Memory B cell (primary cell): Measurements from ENCODE around the gene FMNL2.
A peak's percentile ranks its signal among the peaks of the same experiment; 100 is the strongest.

Source experiments
- ATAC-seq: fragments of 150-1000 bp; cut with Tn5 transposase; 2 replicates; pipeline ENCODE4 v1.10.0; 2021; ENCODE audit warnings: low read depth, mild to moderate bottlenecking, moderate library complexity
- DNase-seq, 2 donors: peaks; one replicate each; pipeline ENCODE4 v3.0.0; 2022; ENCODE audit warnings: low spot score in 2 of 2
- H3K27ac Mint-ChIP-seq: one replicate; pipeline ENCODE4 v1.8.0; 2022; ENCODE audit warnings: mild to moderate bottlenecking, moderate library complexity, mixed read lengths
- H3K27me3 Mint-ChIP-seq: one replicate; pipeline ENCODE4 v1.8.0; 2022; ENCODE audit warnings: mixed read lengths
- H3K36me3 Mint-ChIP-seq: one replicate; pipeline ENCODE4 v1.8.0; 2022; ENCODE audit warnings: mild to moderate bottlenecking, mixed read lengths
- H3K4me1 Mint-ChIP-seq: one replicate; pipeline ENCODE4 v1.8.0; 2022; ENCODE audit warnings: mixed read lengths
- H3K4me3 Mint-ChIP-seq: one replicate; pipeline ENCODE4 v1.8.0; 2022; ENCODE audit warnings: mild to moderate bottlenecking, moderate library complexity, mixed read lengths
- H3K9me3 Mint-ChIP-seq: one replicate; pipeline ENCODE4 v1.8.0; 2022; ENCODE audit warnings: mixed read lengths

Gene FMNL2

DNA sequence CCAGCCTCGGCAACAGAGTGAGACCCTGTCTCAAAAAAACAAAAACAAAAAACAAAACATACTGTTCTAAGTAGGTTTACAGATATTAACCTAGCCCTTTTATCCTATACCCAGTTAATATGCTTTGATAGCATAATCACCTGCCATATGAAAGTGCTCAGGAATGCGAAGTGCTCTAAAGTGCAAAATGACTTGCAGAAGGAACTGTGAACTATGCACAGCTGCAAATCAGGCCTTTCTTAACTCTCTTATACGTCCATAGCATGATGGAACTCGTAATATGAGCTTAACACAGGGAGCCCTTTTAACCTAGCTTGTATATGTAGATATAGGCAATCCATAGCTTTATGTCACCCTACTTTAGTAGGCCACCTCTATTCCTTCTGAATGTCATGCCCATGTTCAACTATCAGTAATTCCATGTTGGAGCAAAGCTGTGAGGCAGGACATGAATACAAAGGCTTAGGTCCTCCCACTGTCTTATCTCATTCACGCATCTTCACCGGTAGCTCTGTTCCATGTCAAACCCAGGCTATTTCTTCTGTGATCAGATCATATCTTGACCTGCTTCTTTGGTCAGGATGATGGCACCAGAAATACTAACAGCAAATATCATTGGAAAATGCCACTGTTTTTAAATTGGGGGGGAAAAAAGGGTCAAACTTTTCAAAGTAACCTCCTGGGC, 309.4 kb downstream of the FMNL2 start:
- ATAC-seq = no peak
- DNase-seq = no peak
- H3K4me3 Mint-ChIP-seq = no peak overlapping the region
- no peaks in the 10 kb centered on the region for H3K4me1 Mint-ChIP-seq
- no peaks in the 10 kb centered on the region for H3K36me3 Mint-ChIP-seq
- H3K9me3 Mint-ChIP-seq = no peaks in the 10 kb centered on the region
- no peak overlapping the region for H3K27ac Mint-ChIP-seq
- H3K27me3 Mint-ChIP-seq = peaks cover 1% of the 10 kb centered on the region

DNA sequence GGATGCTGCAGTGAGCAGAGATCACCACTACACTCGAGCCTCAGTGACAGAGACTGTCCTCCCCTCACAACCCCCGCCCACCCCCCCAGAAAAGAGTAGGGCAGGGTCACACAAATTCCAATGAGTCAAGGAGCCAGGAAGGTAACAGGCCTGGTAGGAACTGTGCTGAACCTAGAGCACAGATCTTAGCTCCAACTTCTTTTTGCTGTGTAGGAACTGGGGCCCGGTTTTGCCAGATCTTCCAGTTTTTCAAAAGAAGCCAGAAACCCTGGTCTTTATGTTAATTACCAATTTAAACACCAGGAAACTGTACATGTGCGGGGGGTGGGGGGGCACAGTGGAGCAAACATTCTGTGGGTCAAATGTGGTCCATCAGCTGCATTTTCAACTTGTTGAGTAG, 311.3 kb downstream of the FMNL2 start:
- Mint-ChIP-seq H3K36me3 (no peaks in the 10 kb centered on the region), H3K27ac (no peak overlapping the region), H3K27me3 (no peaks in the 10 kb centered on the region), H3K4me3 (no peak overlapping the region), H3K4me1 (no peaks in the 10 kb centered on the region), H3K9me3 (no peaks in the 10 kb centered on the region)
- DNase-seq (no peak), ATAC-seq (no peak)

DNA sequence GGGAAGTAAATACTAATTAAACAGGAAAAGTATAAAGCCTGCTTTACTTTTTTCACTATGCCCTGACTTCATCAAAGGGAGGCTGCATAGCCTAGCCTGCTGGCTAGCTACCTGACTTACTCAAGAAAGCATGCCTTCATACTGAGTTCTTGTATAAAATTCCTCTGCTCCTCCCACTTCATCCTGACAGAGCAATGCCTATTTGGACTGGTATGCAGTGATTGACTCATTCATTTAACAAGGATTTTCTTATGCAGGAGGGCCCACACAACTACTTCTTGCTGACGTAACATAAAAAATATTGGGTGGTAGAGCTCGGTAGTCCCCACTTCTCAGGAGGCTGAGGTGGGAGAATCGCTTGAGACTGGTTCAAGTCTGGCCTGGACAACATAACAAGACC, 311.8 kb downstream of the FMNL2 start:
- no peak overlapping the region for H3K4me3 Mint-ChIP-seq
- H3K27ac Mint-ChIP-seq = peak overlapping the region; percentile 35
- no peaks in the 10 kb centered on the region for H3K4me1 Mint-ChIP-seq
- no peaks in the 10 kb centered on the region for H3K36me3 Mint-ChIP-seq
- no peaks in the 10 kb centered on the region for H3K9me3 Mint-ChIP-seq
- no peaks in the 10 kb centered on the region for H3K27me3 Mint-ChIP-seq
- DNase-seq (no peak), ATAC-seq (no peak)

DNA sequence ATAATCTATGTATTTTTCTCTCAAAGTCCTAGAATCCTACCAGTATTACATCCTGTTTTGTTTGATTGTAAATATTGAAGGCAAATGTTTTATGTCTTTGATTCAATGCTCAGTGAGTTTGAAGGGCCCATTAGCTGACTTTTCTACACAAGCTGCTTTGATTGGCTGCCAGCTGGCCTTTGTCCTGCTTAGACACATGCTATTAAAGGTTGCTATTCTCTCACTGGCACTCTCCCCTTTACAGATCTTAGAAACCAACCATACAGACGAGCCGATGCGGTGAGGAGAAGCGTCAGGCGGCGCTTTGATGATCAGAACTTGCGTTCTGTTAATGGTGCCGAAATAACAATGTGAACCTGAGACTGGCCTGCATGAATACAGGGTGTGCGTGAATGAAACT, 312.6 kb downstream of the FMNL2 start:
- Mint-ChIP-seq H3K4me3 (no peak overlapping the region), H3K36me3 (no peaks in the 10 kb centered on the region), H3K27me3 (no peaks in the 10 kb centered on the region), H3K4me1 (no peaks in the 10 kb centered on the region), H3K9me3 (no peaks in the 10 kb centered on the region), H3K27ac (peak overlapping the region; percentile 73)
- no peak for DNase-seq
- no peak for ATAC-seq

DNA sequence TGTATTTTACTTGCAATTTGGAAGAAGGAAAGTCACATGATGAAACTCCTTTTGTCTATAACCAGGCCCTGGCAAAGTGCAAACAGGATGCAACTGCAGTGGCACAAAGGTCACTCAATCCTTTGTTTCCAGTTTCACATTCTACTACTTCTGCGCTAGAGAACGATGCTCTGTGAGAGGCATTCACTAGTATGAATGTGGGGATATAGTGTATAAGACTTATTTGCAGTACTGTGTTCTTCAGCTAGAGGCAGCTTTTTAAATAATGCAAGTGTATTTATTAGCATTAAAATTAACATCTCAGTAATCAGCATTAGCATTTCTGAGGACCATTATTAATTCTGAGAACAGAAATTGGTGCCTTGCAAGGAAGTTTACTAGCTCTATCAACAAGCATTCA, 313.4 kb downstream of the FMNL2 start:
- DNase-seq = no peak
- ATAC-seq = peak; percentile 27
- Mint-ChIP-seq H3K9me3 (no peaks in the 10 kb centered on the region), H3K4me1 (no peaks in the 10 kb centered on the region), H3K4me3 (no peak overlapping the region), H3K27me3 (no peaks in the 10 kb centered on the region), H3K27ac (peak overlapping the region; percentile 11), H3K36me3 (no peaks in the 10 kb centered on the region)

DNA sequence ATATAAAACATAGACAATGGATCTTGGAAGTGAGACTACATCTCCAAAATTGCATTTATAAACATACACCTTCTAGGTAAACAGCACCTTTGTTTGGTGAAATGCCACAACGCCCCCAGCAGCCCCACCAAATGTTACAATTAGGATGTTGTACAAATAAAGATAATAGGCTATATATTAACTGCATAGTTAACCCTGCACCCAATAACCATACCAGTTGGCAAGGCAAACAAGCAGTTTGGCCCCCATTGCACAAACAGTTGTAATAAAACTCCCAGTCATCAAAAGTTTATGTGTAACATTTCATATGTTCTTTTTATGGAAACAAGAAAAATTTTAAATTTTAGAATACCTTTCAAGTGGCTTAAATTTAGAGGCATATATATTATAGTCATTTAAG, 315.0 kb downstream of the FMNL2 start:
- ATAC-seq (no peak), DNase-seq (no peak)
- Mint-ChIP-seq H3K4me1 (no peaks in the 10 kb centered on the region), H3K9me3 (no peaks in the 10 kb centered on the region), H3K27me3 (no peaks in the 10 kb centered on the region), H3K36me3 (no peaks in the 10 kb centered on the region), H3K4me3 (no peak overlapping the region), H3K27ac (no peak overlapping the region)

DNA sequence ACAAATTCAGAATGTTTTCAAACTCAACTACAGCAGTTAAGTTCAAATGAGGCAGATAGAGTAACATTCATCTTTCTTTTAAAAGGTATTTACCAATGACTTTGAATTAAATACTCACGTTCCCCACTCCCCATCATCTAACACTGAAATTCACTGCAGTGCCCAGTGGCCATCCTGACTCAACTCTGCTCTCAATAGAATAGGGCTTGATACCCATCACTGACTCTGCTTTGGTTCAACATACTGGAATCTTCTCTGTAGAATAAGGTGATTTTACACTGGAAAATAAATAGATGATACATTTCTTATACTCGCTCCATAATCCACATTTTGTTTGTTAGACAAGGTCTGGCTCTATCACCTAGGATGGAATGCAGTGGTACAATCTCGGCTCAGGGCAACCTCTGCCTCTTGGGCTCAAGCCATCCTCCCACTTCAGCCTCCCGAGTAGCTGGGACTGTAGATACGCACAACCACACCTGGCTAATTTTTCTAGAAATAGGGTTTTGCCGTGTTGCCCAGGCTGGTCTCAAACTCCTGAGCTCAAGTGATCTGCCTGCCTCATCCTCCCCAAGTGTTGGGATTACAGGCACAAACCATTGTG, 315.9 kb downstream of the FMNL2 start:
- ATAC-seq (no peak), DNase-seq (no peak)
- Mint-ChIP-seq H3K27me3 (no peaks in the 10 kb centered on the region), H3K27ac (peak overlapping the region; percentile 73), H3K36me3 (no peaks in the 10 kb centered on the region), H3K4me3 (no peak overlapping the region), H3K9me3 (no peaks in the 10 kb centered on the region), H3K4me1 (no peaks in the 10 kb centered on the region)

DNA sequence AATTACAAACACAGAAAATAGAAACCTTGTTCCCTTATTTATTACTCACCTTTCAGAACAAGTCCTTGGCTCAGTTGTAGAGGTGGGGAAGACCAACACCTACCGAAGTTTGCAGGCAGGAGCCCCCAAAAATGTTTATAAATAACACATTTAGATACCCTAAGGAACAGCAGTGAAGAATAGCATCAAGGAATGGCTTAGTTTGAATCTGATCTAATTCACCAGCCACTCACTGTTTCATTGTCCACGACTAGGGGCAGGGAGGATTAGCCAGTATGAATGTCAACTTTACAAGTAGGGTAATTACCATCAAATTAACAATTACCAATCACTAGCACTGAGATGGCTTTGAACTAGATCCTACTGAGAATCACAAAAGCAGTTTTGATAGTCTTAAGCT, 316.9 kb downstream of the FMNL2 start:
- no peaks in the 10 kb centered on the region for H3K9me3 Mint-ChIP-seq
- H3K27ac Mint-ChIP-seq = no peak overlapping the region
- H3K27me3 Mint-ChIP-seq = no peaks in the 10 kb centered on the region
- no peaks in the 10 kb centered on the region for H3K4me1 Mint-ChIP-seq
- peaks cover 4% of the 10 kb centered on the region for H3K36me3 Mint-ChIP-seq
- DNase-seq = no peak
- no peak overlapping the region for H3K4me3 Mint-ChIP-seq
- no peak for ATAC-seq

DNA sequence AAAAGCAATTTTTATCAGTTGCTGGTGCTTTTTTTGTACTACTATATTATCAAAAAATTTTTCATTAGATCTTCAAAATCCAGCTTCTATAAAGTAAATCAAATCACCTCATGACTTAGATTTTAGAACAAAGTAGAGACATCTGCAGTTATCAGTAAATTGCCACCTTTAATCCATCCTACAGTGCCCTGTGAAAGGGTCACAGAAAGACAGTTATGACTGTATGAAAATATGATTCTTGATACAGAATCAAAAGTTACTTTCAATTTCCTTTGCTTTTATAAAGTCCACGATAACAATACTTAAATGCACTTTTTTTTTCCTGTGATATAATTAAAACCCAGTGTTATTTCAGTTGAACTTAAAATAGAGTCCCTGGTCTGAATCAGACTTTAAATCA, 320.9 kb downstream of the FMNL2 start:
- Mint-ChIP-seq H3K9me3 (no peaks in the 10 kb centered on the region), H3K27me3 (no peaks in the 10 kb centered on the region), H3K27ac (no peak overlapping the region), H3K36me3 (peaks cover 15% of the 10 kb centered on the region), H3K4me1 (no peaks in the 10 kb centered on the region), H3K4me3 (no peak overlapping the region)
- no peak for ATAC-seq
- no peak for DNase-seq

DNA sequence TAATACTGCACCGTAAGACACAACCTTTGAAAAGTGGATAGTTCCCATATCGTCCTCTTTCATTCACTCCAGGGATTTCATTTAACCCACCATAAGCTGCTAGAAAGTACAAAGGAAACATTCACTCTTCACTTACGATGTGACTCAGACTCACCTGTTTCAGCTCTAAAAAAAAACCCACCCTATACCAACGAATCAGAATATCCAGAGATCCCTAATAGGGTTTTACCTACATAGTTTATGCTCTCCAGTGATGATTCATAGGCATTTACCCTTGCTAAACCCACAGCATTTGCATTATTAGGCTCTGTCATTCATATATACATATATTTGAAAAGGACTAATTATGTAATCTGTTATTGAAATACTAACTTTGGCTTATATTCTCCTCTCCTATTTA, 322.1 kb downstream of the FMNL2 start:
- no peak for DNase-seq

DNA sequence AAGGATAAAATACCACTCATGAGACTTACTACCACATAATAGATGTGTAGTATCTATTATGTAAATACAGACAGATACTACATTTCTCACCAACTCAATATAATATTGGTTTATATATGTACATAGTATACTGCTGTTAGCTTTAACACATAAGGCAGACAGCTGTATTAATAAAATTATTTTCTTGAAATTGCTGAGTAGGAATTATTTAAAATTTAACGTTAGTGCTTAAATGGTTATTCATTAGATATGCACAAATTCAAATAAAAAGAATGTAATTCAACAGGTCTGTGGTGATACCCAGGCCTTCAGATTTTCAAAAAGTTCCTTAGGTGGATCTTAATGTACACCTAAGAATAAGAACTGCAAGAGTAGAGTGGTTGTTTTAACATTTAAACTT, 323.2 kb downstream of the FMNL2 start:
- H3K36me3 Mint-ChIP-seq = peaks cover 19% of the 10 kb centered on the region
- no peaks in the 10 kb centered on the region for H3K9me3 Mint-ChIP-seq
- H3K27me3 Mint-ChIP-seq = no peaks in the 10 kb centered on the region
- no peak overlapping the region for H3K4me3 Mint-ChIP-seq
- H3K27ac Mint-ChIP-seq = no peak overlapping the region
- DNase-seq = no peak
- no peaks in the 10 kb centered on the region for H3K4me1 Mint-ChIP-seq
- no peak for ATAC-seq

More for the DNA sequence above, 322.1 kb downstream of the FMNL2 start:
- H3K27me3 Mint-ChIP-seq = no peaks in the 10 kb centered on the region
- peaks cover 16% of the 10 kb centered on the region for H3K36me3 Mint-ChIP-seq
- H3K4me3 Mint-ChIP-seq = no peak overlapping the region
- no peak overlapping the region for H3K27ac Mint-ChIP-seq
- ATAC-seq = no peak
- H3K9me3 Mint-ChIP-seq = no peaks in the 10 kb centered on the region
- H3K4me1 Mint-ChIP-seq = no peaks in the 10 kb centered on the region

DNA sequence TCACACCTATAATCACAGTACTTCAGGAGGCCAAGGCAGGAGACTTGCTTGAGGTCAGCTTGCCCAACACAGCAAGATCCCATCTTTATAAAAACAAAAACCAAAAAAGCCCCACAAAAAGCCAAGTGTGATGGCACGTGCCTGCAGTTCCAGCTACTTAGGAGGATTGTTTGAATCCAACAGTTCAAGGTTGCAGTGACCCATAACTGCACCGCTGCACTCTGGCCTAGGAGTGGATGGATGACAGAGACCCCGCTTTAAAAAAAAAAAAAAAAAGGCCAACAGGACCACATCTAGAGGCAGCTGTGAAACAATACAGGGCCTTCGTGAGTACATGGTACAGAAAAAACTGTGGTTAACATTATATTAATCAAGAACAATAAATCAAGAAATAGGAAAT, 326.1 kb downstream of the FMNL2 start:
- H3K9me3 Mint-ChIP-seq = no peaks in the 10 kb centered on the region

DNA sequence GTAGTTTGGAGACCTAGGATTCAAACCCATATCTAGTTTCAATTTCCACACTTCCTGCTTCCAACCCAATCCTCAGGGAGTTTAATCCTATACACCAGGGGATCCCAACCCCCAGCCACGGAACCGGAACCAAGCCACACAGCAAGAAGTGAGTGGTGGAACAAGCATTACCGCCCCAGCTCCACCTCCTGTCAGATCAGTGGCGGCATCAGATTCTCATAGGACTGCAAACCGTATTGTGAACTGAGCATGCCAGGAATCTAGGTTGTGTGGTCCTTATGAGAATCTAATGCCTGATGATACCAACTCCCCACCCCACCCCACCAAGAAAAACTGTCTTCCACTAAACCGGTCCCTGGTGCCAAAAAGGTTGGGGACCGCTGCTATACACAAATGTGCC, 329.8 kb downstream of the FMNL2 start:
- Mint-ChIP-seq H3K9me3 (no peaks in the 10 kb centered on the region), H3K27ac (no peak overlapping the region), H3K36me3 (peaks cover 32% of the 10 kb centered on the region), H3K4me1 (no peaks in the 10 kb centered on the region), H3K27me3 (no peaks in the 10 kb centered on the region), H3K4me3 (no peak overlapping the region)
- no peak for DNase-seq
- ATAC-seq = no peak

More for the DNA sequence above, 326.1 kb downstream of the FMNL2 start:
- ATAC-seq (no peak), DNase-seq (no peak)
- Mint-ChIP-seq H3K36me3 (peaks cover 29% of the 10 kb centered on the region), H3K27ac (no peak overlapping the region), H3K27me3 (no peaks in the 10 kb centered on the region), H3K4me3 (no peak overlapping the region), H3K4me1 (no peaks in the 10 kb centered on the region)

DNA sequence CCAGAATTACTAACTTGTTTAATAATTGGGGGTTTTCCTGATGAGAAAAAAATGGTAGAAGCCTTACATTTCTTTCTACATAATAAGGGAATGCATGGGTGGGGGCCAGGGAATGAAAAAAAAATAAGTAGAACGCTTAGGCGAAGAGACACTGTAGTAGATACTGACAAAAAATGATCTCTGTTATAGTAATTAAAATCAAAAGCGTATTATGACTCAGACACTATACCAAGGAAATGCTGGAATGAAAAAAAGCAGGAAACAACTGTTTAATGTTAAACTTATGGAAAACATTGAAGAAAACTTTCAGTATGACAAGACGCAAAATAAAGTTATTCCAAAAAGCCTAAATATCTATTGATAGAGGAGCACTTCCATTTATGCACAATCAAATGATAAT, 339.4 kb downstream of the FMNL2 start:
- ATAC-seq (no peak), DNase-seq (no peak)
- Mint-ChIP-seq H3K36me3 (peaks cover 21% of the 10 kb centered on the region), H3K27ac (no peak overlapping the region), H3K9me3 (no peaks in the 10 kb centered on the region), H3K27me3 (no peaks in the 10 kb centered on the region), H3K4me1 (no peaks in the 10 kb centered on the region), H3K4me3 (no peak overlapping the region)

DNA sequence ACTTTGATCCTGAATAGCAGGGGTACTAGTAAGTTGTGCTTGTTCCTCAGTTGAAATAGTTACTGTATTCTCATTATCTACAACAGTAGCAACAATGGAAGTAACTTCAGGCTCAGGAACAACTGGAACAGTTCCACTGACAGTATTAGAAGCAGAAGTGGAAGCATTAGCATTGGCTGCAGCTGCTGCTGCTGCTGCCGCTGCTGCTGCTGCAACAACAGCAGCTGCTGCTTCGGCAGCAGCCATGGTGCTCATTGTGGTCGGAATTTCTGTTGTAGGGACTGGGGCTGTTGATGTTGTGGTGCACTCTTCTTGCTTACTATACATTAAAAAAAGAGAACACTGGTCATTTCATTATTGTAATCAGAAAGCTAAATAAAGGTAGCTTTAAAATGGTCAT, 341.5 kb downstream of the FMNL2 start:
- Mint-ChIP-seq H3K4me3 (no peak overlapping the region), H3K27ac (no peak overlapping the region), H3K27me3 (no peaks in the 10 kb centered on the region), H3K9me3 (no peaks in the 10 kb centered on the region), H3K36me3 (peaks cover 20% of the 10 kb centered on the region), H3K4me1 (no peaks in the 10 kb centered on the region)
- no peak for DNase-seq
- ATAC-seq = no peak
